Body of pancreas (tissue), 4 donors: ENCODE measurements around the gene C9orf78. TPM values are rescaled to one million over a fixed set of nuclear protein-coding genes. Genes with fewer than 3 reads are reported as not detected.

Source experiments
- ATAC-seq: fragments of 150-250 bp; one replicate; pipeline ENCODE4 v1.9.1; 2016
- DNase-seq, 4 donors: peaks; one replicate each; pipeline ENCODE4 v3.0.0-alpha.2; 2019
- H3K27ac ChIP-seq, 4 donors: fragments of 200-600 bp; sonication (generic); 1 replicate in 3 of 4; 2 replicates in 1 of 4; pipeline versions ENCODE4 v1.5.1 to v1.6.1; 2016 to 2019; ENCODE audit warnings: mild to moderate bottlenecking in 1 of 4, mixed read lengths in 1 of 4, moderate library complexity in 1 of 4
- H3K27me3 ChIP-seq, 2 donors: fragments of 200-600 bp; sonication (generic); one replicate each; pipeline ENCODE4 v1.6.0; 2016; ENCODE audit warnings: mild to moderate bottlenecking in 1 of 2
- H3K36me3 ChIP-seq, 2 donors: fragments of 200-600 bp; sonication (generic); replicated peaks in 1 of 2; 2 replicates each; pipeline ENCODE4 v1.5.1; 2016; ENCODE audit warnings: low read depth in 2 of 2; ENCODE audit not compliant: insufficient read depth in 1 of 2
- H3K4me1 ChIP-seq: fragments of 200-600 bp; sonication (generic); one replicate; pipeline ENCODE4 v1.6.0; 2016
- H3K4me3 ChIP-seq, 2 donors: fragments of 200-600 bp; sonication (generic); 1 replicate in 1 of 2; 2 replicates in 1 of 2; pipeline ENCODE4 v1.5.1; 2016 to 2019
- H3K9me3 ChIP-seq, 3 donors: fragments of 200-600 bp; sonication (generic); 1 replicate in 2 of 3; 2 replicates in 1 of 3; pipeline ENCODE4 v1.5.1; 2016
- CTCF ChIP-seq, 7 experiments: fragments of 450-650 bp in 4 of 7; fragments of 200-600 bp in 3 of 7; sonication (generic) in 3 of 7; IDR thresholded peaks; one replicate each; pipeline ENCODE4 v1.5.1; 2016 to 2019; ENCODE audit warnings: antibody characterized with exemption in 7 of 7
- POLR2A ChIP-seq, 3 donors: fragments of 450-650 bp; IDR thresholded peaks; one replicate each; pipeline ENCODE4 v1.6.1; 2016; ENCODE audit warnings: antibody characterized with exemption in 3 of 3, mild to moderate bottlenecking in 2 of 3
- WGBS, 2 donors: methylation state at CpG; one replicate each; pipeline ENCODE4 v1.1.5; 2017; 5-methylcytosine and 5-hydroxymethylcytosine counted together
- intact Hi-C: fragments of 100-400 bp; cut with DNase I; formaldehyde crosslinking; loops from one replicate; pipeline ENCODE4 v1.15.1; 2023
- total RNA-seq, 2 donors: library from RNA; depleted of rRNA; stranded (reverse); fragments of >200 nt; gene quantifications; one replicate each; pipeline ENCODE4 v1.1.0, GENCODE V29; 2016

C9orf78 gene
- total RNA-seq, 2 donors from 2014 or later: 25.1 to 48.0 TPM

- DNase-seq (no peak), ATAC-seq (no peak)
- no peaks in the 10 kb centered on the region for H3K36me3 ChIP-seq
- H3K9me3 ChIP-seq: no peaks in the 10 kb centered on the region
- peak overlapping the region in 1 of 4 donors; percentile 20 for H3K27ac ChIP-seq
- intact Hi-C loops: no loop called here
- WGBS, 2 donors: 72 to 81% methylated on average over 4 of the region's 4 CpGs
- H3K27me3 ChIP-seq: no peaks in the 10 kb centered on the region
- TF ChIP-seq CTCF (IDR thresholded peaks at IDR 0.05): no peak
- no peak for TF ChIP-seq POLR2A (IDR thresholded peaks at IDR 0.05)
- peaks cover 27% of the 10 kb centered on the region for H3K4me1 ChIP-seq
- H3K4me3 ChIP-seq: no peak overlapping the region
These were observed 29.0 kb downstream of the C9orf78 start for GRCh38 chr9:129806061-129806460.

- Histone ChIP-seq H3K4me3 (peak overlapping the region; percentile 53 to 80), H3K4me1 (peaks cover 19% of the 10 kb centered on the region), H3K27ac (peak overlapping the region in 3 of 4 donors; percentile 68 to 89 (median 88)), H3K9me3 (no peaks in the 10 kb centered on the region), H3K36me3 (no peaks in the 10 kb centered on the region), H3K27me3 (no peaks in the 10 kb centered on the region)
- 2 to 3% methylated on average over 11 to 14 of the region's 14 CpGs for WGBS, 2 donors
- intact Hi-C loops: no loop called here
- ATAC-seq (no peak), DNase-seq (no peak)
- TF ChIP-seq CTCF (IDR thresholded peaks at IDR 0.05) (no peak), POLR2A (IDR thresholded peaks at IDR 0.05) (no peak)
These were observed 31.4 kb downstream of the C9orf78 start for GRCh38 chr9:129803676-129804060.

GRCh38 chr9:129802833-129803675, 32.0 kb downstream of the C9orf78 start, which contains the start of gene TOR1B:
TSS of gene TOR1B (plus strand) at chr9:129803184. CDS start at chr9:129803213, 29 bp downstream.
- 0 to 1% methylated on average over 33 to 79 of the region's 93 CpGs for WGBS, 2 donors
- Histone ChIP-seq H3K36me3 (no peaks in the 10 kb centered on the region), H3K4me3 (peak within 1 kb of the TSS; percentile 53 to 80), H3K4me1 (peaks cover 19% of the 10 kb centered on the region), H3K9me3 (no peaks in the 10 kb centered on the region), H3K27me3 (no peaks in the 10 kb centered on the region), H3K27ac (peak within 1 kb of the TSS; percentile 46 to 89 (median 78))
- intact Hi-C loops: no loop called here
- TF ChIP-seq POLR2A (IDR thresholded peaks at IDR 0.05) (peak; percentile 63 to 79 (median 78)), CTCF (IDR thresholded peaks at IDR 0.05) (peak in 1 of 7 experiments; percentile 12)
- peak; percentile 91 to 93 (median 92) for DNase-seq
- peak; percentile 96 for ATAC-seq

GRCh38 chr9:129801504-129801903, 33.6 kb downstream of the C9orf78 start:
- intact Hi-C loops: no loop called here

More at GRCh38 chr9:129801504-129801903, 33.6 kb downstream of the C9orf78 start:
- Histone ChIP-seq H3K27me3 (no peaks in the 10 kb centered on the region), H3K4me1 (peaks cover 19% of the 10 kb centered on the region), H3K36me3 (no peaks in the 10 kb centered on the region), H3K27ac (no peak overlapping the region), H3K9me3 (no peaks in the 10 kb centered on the region), H3K4me3 (no peak overlapping the region)
- 80 to 82% methylated on average over 9 to 17 of the region's 17 CpGs for WGBS, 2 donors
- DNase-seq: no peak
- TF ChIP-seq POLR2A (IDR thresholded peaks at IDR 0.05) (no peak), CTCF (IDR thresholded peaks at IDR 0.05) (no peak)
- no peak for ATAC-seq
